Endothelial cell of umbilical vein (primary cell): ENCODE data around the gene ESAM. TPM values are rescaled to one million over a fixed set of nuclear protein-coding genes. Genes with fewer than 3 reads are reported as not detected.
A peak's percentile ranks its signal among the peaks of the same experiment; 100 is the strongest.

Experiments
- BruUV-seq: library from RNA; stranded (reverse); fragments of 400-500 nt; replicated peaks from 2 replicates; lab custom pipeline; 2021; lab: Mats Ljungman, UMichigan
- CTCF ChIA-PET: fragments of 300-600, 350-600 bp; sonication (Branson Sonifier 250); formaldehyde crosslinking; loops from one replicate; lab custom pipeline; 2021; ENCODE audit warnings: antibody characterized with exemption, inconsistent platforms; lab: Charles Lee
- POLR2A ChIA-PET: fragments of 300-600, 350-600 bp; sonication (Branson Sonifier 250); formaldehyde crosslinking; loops from one replicate; lab custom pipeline; 2021; ENCODE audit warnings: antibody characterized with exemption, inconsistent platforms; lab: Charles Lee
- DNase-seq: peaks from one replicate; pipeline ENCODE4 v3.0.0-alpha.2; 2011; ENCODE audit warnings: low read depth, low spot score
- FAIRE-seq: peaks from 2 replicates; lab custom pipeline; 2011; peaks lifted over from hg19 to GRCh38; lab: Jason Lieb, UNC
- H2AFZ ChIP-seq: 2 replicates; pipeline ENCODE4 v1.6.0; 2012; ENCODE audit warnings: low read depth, low read length, control low read depth, inconsistent platforms
- H3K27ac ChIP-seq: 2 replicates; pipeline ENCODE4 v1.5.1; 2011; ENCODE audit warnings: low read depth, mild to moderate bottlenecking, control low read depth, low read length, moderate library complexity; ENCODE audit not compliant: insufficient read depth
- H3K27me3 ChIP-seq, 2 experiments: 2 replicates each; pipeline versions ENCODE4 v1.6.0 to v1.6.1; 2011; ENCODE audit warnings: low read length in 2 of 2, mixed read lengths in 1 of 2; ENCODE audit not compliant: control insufficient read depth in 2 of 2, insufficient read depth in 2 of 2
- H3K36me3 ChIP-seq, 2 experiments: 2 replicates in 1 of 2; 3 replicates in 1 of 2; pipeline ENCODE4 v1.5.1; 2011; ENCODE audit warnings: low read length in 2 of 2, mild to moderate bottlenecking in 1 of 2, moderate library complexity in 1 of 2; ENCODE audit not compliant: control insufficient read depth in 2 of 2, insufficient read depth in 2 of 2; ENCODE audit errors: extremely low read depth in 1 of 2
- H3K4me1 ChIP-seq: 3 replicates; pipeline ENCODE4 v1.5.1; 2011; ENCODE audit warnings: mild to moderate bottlenecking, low read length; ENCODE audit not compliant: control insufficient read depth, insufficient read depth; ENCODE audit errors: extremely low read depth
- H3K4me2 ChIP-seq: 2 replicates; pipeline ENCODE4 v1.6.1; 2011; ENCODE audit warnings: low read length, control low read depth, mixed read lengths; ENCODE audit not compliant: insufficient read depth
- H3K4me3 ChIP-seq, 3 experiments: fragments of 200-600 bp in 1 of 3; sonication (generic), shearing (Covaris generic) in 1 of 3; replicated peaks in 1 of 3; 2 replicates each; pipeline ENCODE4 v1.5.1; 2011 to 2016; ENCODE audit warnings: control low read depth in 3 of 3, low read length in 3 of 3, mild to moderate bottlenecking in 2 of 3, inconsistent platforms in 1 of 3, low read depth in 1 of 3, moderate library complexity in 1 of 3; ENCODE audit not compliant: insufficient read depth in 1 of 3
- H3K79me2 ChIP-seq: 2 replicates; pipeline ENCODE4 v1.6.0; 2012; ENCODE audit warnings: low read length, inconsistent platforms; ENCODE audit not compliant: control insufficient read depth, insufficient read depth
- H3K9ac ChIP-seq: replicated peaks from 2 replicates; pipeline ENCODE3; 2011; ENCODE audit warnings: low read length, control low read depth; ENCODE audit not compliant: insufficient read depth; ENCODE audit errors: extremely low read depth
- H3K9me1 ChIP-seq: replicated peaks from 3 replicates; pipeline ENCODE4 v1.6.0; 2011; ENCODE audit warnings: mild to moderate bottlenecking, low read length; ENCODE audit not compliant: control insufficient read depth, insufficient read depth; ENCODE audit errors: extremely low read depth
- H3K9me3 ChIP-seq: replicated peaks from 2 replicates; pipeline ENCODE4 v1.5.1; 2012; ENCODE audit warnings: low read length, inconsistent platforms; ENCODE audit not compliant: control insufficient read depth, insufficient read depth
- H4K20me1 ChIP-seq: replicated peaks from 2 replicates; pipeline ENCODE3; 2011; ENCODE audit warnings: mild to moderate bottlenecking, low read length; ENCODE audit not compliant: control insufficient read depth, insufficient read depth; ENCODE audit errors: extremely low read depth
- CTCF ChIP-seq, 2 donors: IDR thresholded peaks; 1 replicate in 1 of 2; 2 replicates in 1 of 2; pipeline ENCODE4 v1.5.1; 2011; ENCODE audit warnings: low read length in 2 of 2, mild to moderate bottlenecking in 2 of 2, moderate library complexity in 2 of 2, control low read depth in 1 of 2, inconsistent platforms in 1 of 2, low read depth in 1 of 2; ENCODE audit not compliant: insufficient read depth in 1 of 2; ENCODE audit errors: extremely low read depth in 1 of 2
- JUN ChIP-seq: IDR thresholded peaks from 2 replicates; pipeline ENCODE4 v1.6.1; 2011; ENCODE audit warnings: borderline replicate concordance, low read depth; ENCODE audit not compliant: insufficient read length, insufficient read depth
- MYC ChIP-seq: IDR thresholded peaks from one replicate; pipeline ENCODE4 v1.6.1; 2011; ENCODE audit warnings: mild to moderate bottlenecking, low read depth, low read length
- POLR2A ChIP-seq: IDR thresholded peaks from 2 replicates; pipeline ENCODE4 v1.6.1; 2012; ENCODE audit warnings: low read depth, mild to moderate bottlenecking, control low read depth, low read length
- POLR2AphosphoS5 ChIP-seq: IDR thresholded peaks from 2 replicates; pipeline ENCODE4 v1.6.1; 2012; ENCODE audit warnings: low read depth, mild to moderate bottlenecking, control low read depth, low read length, moderate library complexity; ENCODE audit not compliant: insufficient read depth
- dilution Hi-C: fragments of 300-500 bp; cut with MboI; formaldehyde crosslinking; loops from one replicate; pipeline ENCODE4 v1.15.0; 2019; ENCODE audit warnings: low sequenced_read_pairs; ENCODE audit not compliant: extremely low pct_ligation_motif_present
- intact Hi-C: fragments of 100-400 bp; cut with micrococcal nuclease; formaldehyde crosslinking; loops from one replicate; pipeline ENCODE4 v1.10.0; 2022
- polyA plus RNA-seq, 4 experiments: library from polyadenylated mRNA; depleted of rRNA in 3 of 4; stranded (reverse) in 3 of 4; unstranded in 1 of 4; fragments of >200 nt; gene quantifications; 2 replicates each; pipeline versions ENCODE4 v1.2.1 to v1.2.3, GENCODE V29; 2011 to 2012; ENCODE audit warnings: missing spikeins in 1 of 4
- total RNA-seq: library from RNA; stranded (reverse); gene quantifications from 2 replicates; pipeline ENCODE4 v1.2.3, GENCODE V29; 2021

ESAM gene
- total and polyA plus RNA-seq, 2 donors (not counting 3 experiments of a cell fraction or from before 2014, with no cell fraction given): 273 to 383 TPM

DNA sequence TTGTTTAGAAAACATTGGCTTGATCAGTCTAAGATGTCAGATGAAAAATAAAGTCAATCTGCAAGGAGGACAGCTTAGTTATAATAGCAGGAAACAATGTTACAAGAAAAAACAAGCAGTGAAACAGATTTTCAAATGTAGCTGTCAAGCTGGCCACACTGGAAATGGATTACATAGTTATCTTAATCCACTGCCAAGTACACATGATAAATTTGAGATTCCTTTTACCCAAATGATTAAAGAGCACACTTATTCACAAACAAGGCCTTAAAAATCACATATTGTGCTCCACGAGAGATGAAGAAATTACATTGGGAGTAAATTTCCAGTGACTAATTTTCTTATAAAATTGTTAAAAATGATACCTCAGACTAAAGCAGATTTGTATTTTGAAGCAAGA lies 17.5 kb upstream of the ESAM start:
- Histone ChIP-seq H3K9me3 (no peaks in the 10 kb centered on the region), H3K27ac (no peak overlapping the region), H3K79me2 (peaks cover 38% of the 10 kb centered on the region), H3K4me2 (no peak overlapping the region), H2AFZ (no peak overlapping the region), H4K20me1 (peaks cover 1% of the 10 kb centered on the region), H3K4me1 (no peaks in the 10 kb centered on the region), H3K9ac (no peak overlapping the region), H3K27me3 (no peaks in the 10 kb centered on the region), H3K36me3 (no peaks in the 10 kb centered on the region), H3K9me1 (no peaks in the 10 kb centered on the region), H3K4me3 (no peak overlapping the region)
- FAIRE-seq (peak; percentile 72), DNase-seq (peak; percentile 30)
- dilution Hi-C loops (no loop called here), intact Hi-C loops (loop anchor here (2.0 kb wide), 1 partner anchor 17 kb away; the partner anchor contains the start of gene ESAM)
- CTCF ChIA-PET: interaction anchor here (0.7 to 4.2 kb wide), 14 partner anchors 10 to 135 kb away, joined by 3 to 52 read pairs (median 16); partner anchors contain the start of gene ESAM
- no peak for TF ChIP-seq MYC
- no peak for TF ChIP-seq CTCF (IDR thresholded peaks at IDR 0.05; ENCODE audit: extremely low read depth in 1 of 2, insufficient read depth in 1 of 2, low read depth in 1 of 2, low read length in 2 of 2)
- TF ChIP-seq POLR2AphosphoS5: no peak
- TF ChIP-seq JUN: no peak
- TF ChIP-seq POLR2A: no peak
- POLR2A ChIA-PET: no interaction called here
- BruUV-seq: no TSS peak

GRCh38 chr11:124778281-124778680 lies 16.2 kb upstream of the ESAM start:
- FAIRE-seq: no peak
- ChIA-PET CTCF (interaction anchor here (0.6 to 4.2 kb wide), 22 partner anchors 10 to 134 kb away, joined by 3 to 52 read pairs (median 6); partner anchors contain the start of gene ESAM), POLR2A (no interaction called here)
- Histone ChIP-seq H3K9me3 (no peaks in the 10 kb centered on the region), H3K27ac (no peak overlapping the region), H3K4me2 (no peak overlapping the region), H3K9me1 (no peaks in the 10 kb centered on the region), H3K9ac (no peak overlapping the region), H3K79me2 (peaks cover 31% of the 10 kb centered on the region), H3K27me3 (no peaks in the 10 kb centered on the region), H2AFZ (no peak overlapping the region), H3K4me3 (no peak overlapping the region), H3K36me3 (no peaks in the 10 kb centered on the region), H4K20me1 (no peaks in the 10 kb centered on the region), H3K4me1 (no peaks in the 10 kb centered on the region)
- no peak for DNase-seq
- intact Hi-C loops (loop anchor here (1.0 to 2.0 kb wide), 2 partner anchors 8 to 15 kb away; partner anchors contain the start of gene ESAM), dilution Hi-C loops (no loop called here)
- TF ChIP-seq CTCF (IDR thresholded peaks at IDR 0.05; ENCODE audit: extremely low read depth in 1 of 2, insufficient read depth in 1 of 2, low read depth in 1 of 2, low read length in 2 of 2) (peak in 1 of 2 donors; percentile 26), POLR2AphosphoS5 (no peak), JUN (no peak)
- no TSS peak for BruUV-seq
